ENCODE measurements around the gene DSG1.

DSG1 gene

DNA sequence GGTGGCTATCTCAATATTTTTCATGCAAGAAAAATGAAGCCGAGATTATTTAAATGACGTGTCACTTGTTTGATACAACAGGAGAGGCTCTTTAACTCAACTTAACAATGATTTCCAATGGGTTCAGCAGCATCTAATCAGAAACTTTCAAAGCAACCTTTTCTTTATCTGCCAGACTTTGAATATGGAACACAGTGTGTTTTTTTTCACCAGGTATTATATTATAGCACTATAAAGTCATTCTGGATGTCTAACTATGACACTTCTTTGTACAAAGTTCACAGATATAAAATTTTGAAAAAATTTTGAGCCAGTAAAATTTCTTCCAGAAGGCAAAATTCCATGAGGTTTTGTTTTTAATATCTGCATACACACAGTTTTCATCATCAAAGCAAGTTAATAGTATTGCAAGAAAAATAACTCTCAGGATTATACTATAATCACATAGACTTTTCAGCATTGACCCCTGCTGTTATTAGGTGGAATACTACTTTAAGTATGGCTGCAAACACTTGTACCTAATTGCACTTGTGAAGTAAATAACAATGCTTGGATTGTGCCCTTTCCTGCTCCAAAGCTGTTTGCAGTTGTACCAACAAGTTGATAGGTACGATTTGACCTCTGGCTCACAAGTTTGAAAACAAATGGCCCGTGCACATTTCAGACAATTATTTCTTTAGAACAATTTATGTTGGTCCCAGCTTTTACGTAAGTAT is 44.0 kb upstream of the DSG1 start:
- Histone ChIP-seq H3K9me3 (replicated peaks in 1 of 2; ENCODE audit: control insufficient read depth in 2 of 2, insufficient read depth in 1 of 2, low read depth in 1 of 2, low read length in 2 of 2) (no peaks in the 10 kb centered on the region), H2BK5ac (ENCODE audit: low read length) (no peak overlapping the region), H3K4ac (ENCODE audit: low read length) (no peak overlapping the region), H3K36me3 (replicated peaks in 1 of 2; ENCODE audit: control insufficient read depth in 2 of 2, insufficient read depth in 2 of 2, low read length in 2 of 2) (no peaks in the 10 kb centered on the region), H3K14ac (ENCODE audit: low read length) (no peak overlapping the region), H3K27me3 (ENCODE audit: control insufficient read depth in 3 of 3, insufficient read depth in 3 of 3, low read depth in 1 of 3, low read length in 3 of 3) (no peaks in the 10 kb centered on the region), H3K4me2 (ENCODE audit: insufficient read depth, low read length, poor library complexity, severe bottlenecking) (no peak overlapping the region), H3K9ac (ENCODE audit: low read depth, low read length, poor library complexity) (no peak overlapping the region), H2BK15ac (ENCODE audit: low read length) (no peak overlapping the region), H3K18ac (ENCODE audit: low read length) (no peak overlapping the region), H3K79me1 (ENCODE audit: low read depth, low read length) (no peaks in the 10 kb centered on the region), H2BK120ac (ENCODE audit: low read depth, low read length) (no peak overlapping the region), H4K91ac (ENCODE audit: low read depth, low read length, poor library complexity) (no peak overlapping the region), H3K4me3 (ENCODE audit: low read length in 2 of 2) (no peak overlapping the region), H3K27ac (replicated peaks; ENCODE audit: low read length) (no peak overlapping the region), H3K4me1 (ENCODE audit: control insufficient read depth in 2 of 2, insufficient read depth in 1 of 2, low read depth in 1 of 2, low read length in 2 of 2) (peaks cover 0 to 2% of the 10 kb centered on the region in 2 donors), H2AFZ (ENCODE audit: low read length) (no peak overlapping the region), H3K23ac (ENCODE audit: low read depth, low read length, poor library complexity) (no peak overlapping the region), H2BK12ac (ENCODE audit: low read length) (no peak overlapping the region), H4K8ac (ENCODE audit: low read depth, low read length) (no peak overlapping the region), H2AK5ac (ENCODE audit: low read depth, low read length) (no peak overlapping the region)
- no peak for DNase-seq (ENCODE audit: low spot score)
- no CpG with 5 or more reads among the region's 5 CpGs for WGBS, 2 donors (ENCODE audit: extremely low coverage in 2 of 2, insufficient read length in 2 of 2, insufficient replicate concordance in 1 of 2)

DNA sequence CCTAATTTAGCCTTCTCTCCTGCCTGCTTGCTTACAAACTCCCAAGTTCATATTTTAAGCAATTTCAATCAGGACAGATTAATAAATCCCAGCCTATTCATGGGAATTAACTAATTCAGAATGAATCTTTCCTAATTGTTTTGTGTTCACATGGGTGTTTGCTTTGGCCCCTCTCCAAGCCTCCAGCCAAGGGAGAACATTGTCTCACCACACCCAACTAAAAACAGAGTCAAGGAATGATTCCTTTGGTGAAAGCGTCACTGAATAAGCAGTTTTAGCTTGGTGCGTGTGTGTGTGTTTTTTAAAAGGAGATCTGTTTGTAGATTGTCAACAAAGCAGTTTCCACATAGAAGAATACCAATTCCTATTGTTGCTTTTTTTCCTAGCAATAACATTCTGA is 43.0 kb upstream of the DSG1 start:
- no peaks in the 10 kb centered on the region for H3K9me3 ChIP-seq (replicated peaks in 1 of 2; ENCODE audit: control insufficient read depth in 2 of 2, insufficient read depth in 1 of 2, low read depth in 1 of 2, low read length in 2 of 2)
- no peak overlapping the region for H2BK120ac ChIP-seq (ENCODE audit: low read depth, low read length)
- H3K9ac ChIP-seq (ENCODE audit: low read depth, low read length, poor library complexity): no peak overlapping the region
- no peak overlapping the region for H4K91ac ChIP-seq (ENCODE audit: low read depth, low read length, poor library complexity)
- H3K36me3 ChIP-seq (replicated peaks in 1 of 2; ENCODE audit: control insufficient read depth in 2 of 2, insufficient read depth in 2 of 2, low read length in 2 of 2): no peaks in the 10 kb centered on the region
- no CpG with 5 or more reads among the region's 2 CpGs for WGBS, 2 donors (ENCODE audit: extremely low coverage in 2 of 2, insufficient read length in 2 of 2, insufficient replicate concordance in 1 of 2)
- H3K27ac ChIP-seq (replicated peaks; ENCODE audit: low read length): no peak overlapping the region
- no peak overlapping the region for H2BK15ac ChIP-seq (ENCODE audit: low read length)
- no peak overlapping the region for H3K4me3 ChIP-seq (ENCODE audit: low read length in 2 of 2)
- H3K14ac ChIP-seq (ENCODE audit: low read length): no peak overlapping the region
- H3K23ac ChIP-seq (ENCODE audit: low read depth, low read length, poor library complexity): no peak overlapping the region
- H3K79me1 ChIP-seq (ENCODE audit: low read depth, low read length): no peaks in the 10 kb centered on the region
- no peak overlapping the region for H2BK12ac ChIP-seq (ENCODE audit: low read length)
- DNase-seq (ENCODE audit: low spot score): no peak
- H3K18ac ChIP-seq (ENCODE audit: low read length): no peak overlapping the region
- peaks cover 0 to 2% of the 10 kb centered on the region in 2 donors for H3K4me1 ChIP-seq (ENCODE audit: control insufficient read depth in 2 of 2, insufficient read depth in 1 of 2, low read depth in 1 of 2, low read length in 2 of 2)
- no peak overlapping the region for H4K8ac ChIP-seq (ENCODE audit: low read depth, low read length)
- H3K27me3 ChIP-seq (ENCODE audit: control insufficient read depth in 3 of 3, insufficient read depth in 3 of 3, low read depth in 1 of 3, low read length in 3 of 3): no peaks in the 10 kb centered on the region
- no peak overlapping the region for H3K4me2 ChIP-seq (ENCODE audit: insufficient read depth, low read length, poor library complexity, severe bottlenecking)
- H2AFZ ChIP-seq (ENCODE audit: low read length): no peak overlapping the region
- H3K4ac ChIP-seq (ENCODE audit: low read length): no peak overlapping the region
- no peak overlapping the region for H2BK5ac ChIP-seq (ENCODE audit: low read length)
- no peak overlapping the region for H2AK5ac ChIP-seq (ENCODE audit: low read depth, low read length)

DNA sequence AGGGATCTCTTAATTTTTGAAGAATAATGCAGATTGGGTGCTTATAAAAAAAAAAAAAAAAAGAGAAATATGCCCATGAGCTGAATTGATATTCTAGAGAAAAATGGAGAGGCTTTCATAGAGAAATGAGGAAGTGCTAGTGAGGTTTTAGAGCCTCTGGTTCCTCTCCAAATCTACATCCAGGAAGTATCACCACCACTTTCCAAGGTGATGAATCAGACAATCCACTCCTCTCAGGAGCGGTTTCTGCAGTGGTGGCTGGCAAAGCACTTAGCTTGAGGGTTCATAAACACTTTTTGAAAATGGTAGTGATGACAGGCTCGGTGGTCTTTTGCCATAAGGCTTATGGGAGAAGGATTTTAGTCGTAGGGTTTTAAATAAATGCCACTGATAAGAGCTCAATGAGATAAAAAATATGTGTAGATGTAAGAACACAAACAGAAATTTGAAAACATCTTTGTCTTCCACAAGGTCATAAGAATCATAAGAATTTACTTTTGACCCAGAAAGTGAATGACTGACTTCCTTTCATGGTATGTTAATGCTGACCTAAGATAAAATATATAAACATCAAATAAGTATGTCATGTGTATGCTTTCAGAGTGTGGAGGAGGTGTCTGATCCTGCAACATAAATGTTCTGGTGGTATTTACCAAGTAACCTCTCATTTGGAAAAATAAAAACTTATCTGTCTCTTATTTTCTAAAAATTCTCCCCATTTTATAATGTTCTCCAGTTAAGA is 42.1 kb upstream of the DSG1 start:
- H3K9ac ChIP-seq (ENCODE audit: low read depth, low read length, poor library complexity): no peak overlapping the region
- H3K36me3 ChIP-seq (replicated peaks in 1 of 2; ENCODE audit: control insufficient read depth in 2 of 2, insufficient read depth in 2 of 2, low read length in 2 of 2): no peaks in the 10 kb centered on the region
- H3K79me1 ChIP-seq (ENCODE audit: low read depth, low read length): no peaks in the 10 kb centered on the region
- no peak overlapping the region for H3K14ac ChIP-seq (ENCODE audit: low read length)
- no peak overlapping the region for H4K91ac ChIP-seq (ENCODE audit: low read depth, low read length, poor library complexity)
- H3K4me3 ChIP-seq (ENCODE audit: low read length in 2 of 2): no peak overlapping the region
- H3K18ac ChIP-seq (ENCODE audit: low read length): no peak overlapping the region
- no peaks in the 10 kb centered on the region for H3K27me3 ChIP-seq (ENCODE audit: control insufficient read depth in 3 of 3, insufficient read depth in 3 of 3, low read depth in 1 of 3, low read length in 3 of 3)
- H2BK12ac ChIP-seq (ENCODE audit: low read length): no peak overlapping the region
- H2AFZ ChIP-seq (ENCODE audit: low read length): no peak overlapping the region
- no peak overlapping the region for H3K23ac ChIP-seq (ENCODE audit: low read depth, low read length, poor library complexity)
- H2BK15ac ChIP-seq (ENCODE audit: low read length): no peak overlapping the region
- H2AK5ac ChIP-seq (ENCODE audit: low read depth, low read length): no peak overlapping the region
- H4K8ac ChIP-seq (ENCODE audit: low read depth, low read length): no peak overlapping the region
- H3K27ac ChIP-seq (replicated peaks; ENCODE audit: low read length): no peak overlapping the region
- H3K4me2 ChIP-seq (ENCODE audit: insufficient read depth, low read length, poor library complexity, severe bottlenecking): no peak overlapping the region
- H3K4me1 ChIP-seq (ENCODE audit: control insufficient read depth in 2 of 2, insufficient read depth in 1 of 2, low read depth in 1 of 2, low read length in 2 of 2): peaks cover 0 to 2% of the 10 kb centered on the region in 2 donors
- no peak overlapping the region for H3K4ac ChIP-seq (ENCODE audit: low read length)
- no peak for DNase-seq (ENCODE audit: low spot score)
- H3K9me3 ChIP-seq (replicated peaks in 1 of 2; ENCODE audit: control insufficient read depth in 2 of 2, insufficient read depth in 1 of 2, low read depth in 1 of 2, low read length in 2 of 2): no peaks in the 10 kb centered on the region
- no CpG with 5 or more reads among the region's 3 CpGs for WGBS, 2 donors (ENCODE audit: extremely low coverage in 2 of 2, insufficient read length in 2 of 2, insufficient replicate concordance in 1 of 2)
- H2BK5ac ChIP-seq (ENCODE audit: low read length): no peak overlapping the region
- H2BK120ac ChIP-seq (ENCODE audit: low read depth, low read length): no peak overlapping the region

DNA sequence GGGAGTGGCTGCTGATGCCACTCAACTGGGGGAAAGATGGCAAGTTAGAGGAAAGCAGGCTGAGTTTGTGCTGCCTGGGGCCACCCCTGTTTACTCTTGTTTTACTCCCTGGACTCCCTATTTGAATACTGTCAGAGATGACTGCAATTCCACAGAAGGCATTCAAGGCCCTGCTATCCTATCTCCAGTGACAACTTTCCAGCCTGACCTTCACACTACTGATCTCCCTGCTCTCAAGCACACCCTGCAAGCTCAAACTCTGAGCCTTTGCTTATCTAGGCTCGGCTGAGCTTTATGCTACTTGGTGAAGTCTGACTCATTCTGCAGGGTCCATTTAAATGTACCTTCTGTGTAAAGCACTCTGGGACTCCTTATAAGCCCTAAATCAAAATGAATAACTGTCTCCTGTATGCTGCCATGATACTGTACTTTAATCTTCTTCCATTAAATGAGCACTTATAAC is 39.3 kb upstream of the DSG1 start:
- no peaks in the 10 kb centered on the region for H3K36me3 ChIP-seq (replicated peaks in 1 of 2; ENCODE audit: control insufficient read depth in 2 of 2, insufficient read depth in 2 of 2, low read length in 2 of 2)
- H3K4me3 ChIP-seq (ENCODE audit: low read length in 2 of 2): no peak overlapping the region
- H3K27me3 ChIP-seq (ENCODE audit: control insufficient read depth in 3 of 3, insufficient read depth in 3 of 3, low read depth in 1 of 3, low read length in 3 of 3): no peaks in the 10 kb centered on the region
- H2BK12ac ChIP-seq (ENCODE audit: low read length): no peak overlapping the region
- H2AK5ac ChIP-seq (ENCODE audit: low read depth, low read length): no peak overlapping the region
- H3K4ac ChIP-seq (ENCODE audit: low read length): no peak overlapping the region
- no peak for DNase-seq (ENCODE audit: low spot score)
- WGBS, 2 donors (ENCODE audit: extremely low coverage in 2 of 2, insufficient read length in 2 of 2, insufficient replicate concordance in 1 of 2): no CpG with 5 or more reads among the region's 1 CpG
- no peak overlapping the region for H2BK15ac ChIP-seq (ENCODE audit: low read length)
- H2BK5ac ChIP-seq (ENCODE audit: low read length): no peak overlapping the region
- no peak overlapping the region for H4K8ac ChIP-seq (ENCODE audit: low read depth, low read length)
- peaks cover 0 to 2% of the 10 kb centered on the region in 2 donors for H3K4me1 ChIP-seq (ENCODE audit: control insufficient read depth in 2 of 2, insufficient read depth in 1 of 2, low read depth in 1 of 2, low read length in 2 of 2)
- no peak overlapping the region for H3K9ac ChIP-seq (ENCODE audit: low read depth, low read length, poor library complexity)
- no peaks in the 10 kb centered on the region for H3K79me1 ChIP-seq (ENCODE audit: low read depth, low read length)
- H3K9me3 ChIP-seq (replicated peaks in 1 of 2; ENCODE audit: control insufficient read depth in 2 of 2, insufficient read depth in 1 of 2, low read depth in 1 of 2, low read length in 2 of 2): no peaks in the 10 kb centered on the region
- no peak overlapping the region for H3K27ac ChIP-seq (replicated peaks; ENCODE audit: low read length)
- no peak overlapping the region for H4K91ac ChIP-seq (ENCODE audit: low read depth, low read length, poor library complexity)
- H2AFZ ChIP-seq (ENCODE audit: low read length): no peak overlapping the region
- no peak overlapping the region for H3K4me2 ChIP-seq (ENCODE audit: insufficient read depth, low read length, poor library complexity, severe bottlenecking)
- no peak overlapping the region for H3K14ac ChIP-seq (ENCODE audit: low read length)
- H2BK120ac ChIP-seq (ENCODE audit: low read depth, low read length): no peak overlapping the region
- H3K18ac ChIP-seq (ENCODE audit: low read length): no peak overlapping the region
- H3K23ac ChIP-seq (ENCODE audit: low read depth, low read length, poor library complexity): no peak overlapping the region
